ENCODE measurements around the gene LMAN2L. TPM values are rescaled to one million over a fixed set of nuclear protein-coding genes. Genes with fewer than 3 reads are reported as not detected.
A peak's percentile ranks its signal among the peaks of the same experiment; 100 is the strongest.

Gene LMAN2L
- total RNA-seq, 1 experiment from 2014 or later, result 17.6 TPM

GRCh38 chr2:96773922-96774321 is 34.1 kb upstream of the LMAN2L start:
- peak; percentile 56 for DNase-seq

More at GRCh38 chr2:96773922-96774321, 34.1 kb upstream of the LMAN2L start:
- Histone ChIP-seq H3K27ac (ENCODE audit: insufficient read length, low read depth, low read length) (no peak overlapping the region), H2BK15ac (ENCODE audit: low read depth, low read length) (no peak overlapping the region), H3K4ac (ENCODE audit: low read depth, low read length) (no peak overlapping the region), H3K79me2 (ENCODE audit: insufficient read depth, low read length) (no peaks in the 10 kb centered on the region), H2AK5ac (ENCODE audit: insufficient read length, low read length) (no peak overlapping the region), H2BK5ac (ENCODE audit: insufficient read length, low read length) (no peak overlapping the region), H2BK12ac (ENCODE audit: insufficient read length, low read depth, low read length) (no peak overlapping the region), H3K9me3 (ENCODE audit: control insufficient read depth, low read depth, low read length) (no peaks in the 10 kb centered on the region), H3K14ac (ENCODE audit: insufficient read depth, low read length) (no peak overlapping the region; the same call in 1 of the 2 replicates), H4K5ac (ENCODE audit: insufficient read length, low read depth, low read length) (no peak overlapping the region), H2AFZ (ENCODE audit: low read length) (no peak overlapping the region), H3K27me3 (ENCODE audit: insufficient read depth, low read length) (no peaks in the 10 kb centered on the region), H3K4me1 (ENCODE audit: insufficient read depth, low read length) (0 out of 2 replicates have a peak, but pooled peaks cover 2% of the 10 kb centered on the region), H3K18ac (ENCODE audit: insufficient read length, low read depth, low read length) (no peak overlapping the region), H3K79me1 (ENCODE audit: insufficient read depth, low read depth, low read length, poor library complexity, severe bottlenecking) (no peaks in the 10 kb centered on the region), H3K23me2 (ENCODE audit: insufficient read length, low read depth, low read length, poor library complexity, severe bottlenecking) (no peaks in the 10 kb centered on the region), H2BK20ac (ENCODE audit: low read depth, low read length, poor library complexity, severe bottlenecking) (no peak overlapping the region), H3K56ac (ENCODE audit: insufficient read length, low read depth, low read length) (no peak overlapping the region), H3K9ac (ENCODE audit: extremely low read depth, insufficient read length, low read length) (no peak overlapping the region), H4K8ac (replicated peaks; ENCODE audit: insufficient read length, low read depth, low read length) (no peak overlapping the region), H2BK120ac (ENCODE audit: low read depth, low read length, poor library complexity, severe bottlenecking) (no peak overlapping the region), H4K20me1 (ENCODE audit: control insufficient read depth, insufficient read depth, insufficient read length) (no peaks in the 10 kb centered on the region), H4K91ac (ENCODE audit: insufficient read length, low read depth, low read length) (no peak overlapping the region), H3K23ac (ENCODE audit: insufficient read length, low read depth, low read length) (no peak overlapping the region), H3T11ph (ENCODE audit: low read length) (no peak overlapping the region), H3K4me2 (ENCODE audit: insufficient read depth, insufficient read length, low read length) (no peak overlapping the region)
- TF ChIP-seq CTCF (conservative IDR thresholded peaks at IDR 0.05), result no peak
- no CpG with 5 or more reads among the region's 7 CpGs for WGBS (ENCODE audit: extremely low coverage, insufficient read length, low lambda C conversion rate)
- no peak overlapping the region for H3K27ac Mint-ChIP-seq
- peaks cover 5 to 18% of the 10 kb centered on the region in 2 experiments; a peak in 3 of 4 replicates for H3K4me1 Mint-ChIP-seq
- no peak overlapping the region for H3K4me3 Mint-ChIP-seq
- no peaks in the 10 kb centered on the region for H3K27me3 Mint-ChIP-seq (ENCODE audit: low read depth)
- H3K36me3 Mint-ChIP-seq (ENCODE audit: insufficient read depth in 1 of 3, low read depth in 3 of 3), result no peaks in the 10 kb centered on the region; a peak in 1 of 7 replicates
- peaks cover 0 to 4% of the 10 kb centered on the region in 2 experiments; a peak in 3 of 5 replicates for H3K9me3 Mint-ChIP-seq

Data from H9 (cell line).